ENCODE results near the gene RAB40B.

DNA sequence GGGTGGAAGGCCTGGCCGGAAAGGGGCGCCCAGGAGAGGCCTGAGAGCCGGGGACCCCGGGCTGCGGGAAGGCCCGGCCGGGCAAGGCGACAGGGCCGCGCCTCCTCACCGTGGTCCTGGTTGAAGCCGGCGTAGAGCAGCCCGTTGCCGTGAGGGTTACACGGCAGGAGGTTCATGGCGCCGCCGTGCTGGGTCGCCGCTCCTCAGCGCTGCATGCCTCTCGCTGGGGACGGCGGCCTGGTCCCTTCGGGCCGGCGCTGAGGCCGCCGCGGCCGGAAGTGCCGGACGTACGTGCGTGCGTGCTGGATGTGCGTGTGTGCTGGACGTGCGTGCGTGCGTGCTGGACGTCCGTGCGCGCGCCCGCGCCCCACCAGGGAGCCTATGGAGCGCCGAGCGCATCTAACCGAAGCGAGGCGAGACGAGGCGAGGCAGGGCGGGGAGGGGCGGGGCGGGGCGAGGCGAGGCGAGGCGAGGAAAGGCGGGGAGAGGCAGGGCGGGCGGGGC is 50.3 kb downstream of the RAB40B start, which contains the start of gene WDR45B:
- 0 out of 2 replicates have a peak, but pooled peaks have one; percentile 19 for TF ChIP-seq GLI4 (tag by site-specific recombination; IDR thresholded peaks at IDR 0.05)
- TF ChIP-seq, protein P1, sequence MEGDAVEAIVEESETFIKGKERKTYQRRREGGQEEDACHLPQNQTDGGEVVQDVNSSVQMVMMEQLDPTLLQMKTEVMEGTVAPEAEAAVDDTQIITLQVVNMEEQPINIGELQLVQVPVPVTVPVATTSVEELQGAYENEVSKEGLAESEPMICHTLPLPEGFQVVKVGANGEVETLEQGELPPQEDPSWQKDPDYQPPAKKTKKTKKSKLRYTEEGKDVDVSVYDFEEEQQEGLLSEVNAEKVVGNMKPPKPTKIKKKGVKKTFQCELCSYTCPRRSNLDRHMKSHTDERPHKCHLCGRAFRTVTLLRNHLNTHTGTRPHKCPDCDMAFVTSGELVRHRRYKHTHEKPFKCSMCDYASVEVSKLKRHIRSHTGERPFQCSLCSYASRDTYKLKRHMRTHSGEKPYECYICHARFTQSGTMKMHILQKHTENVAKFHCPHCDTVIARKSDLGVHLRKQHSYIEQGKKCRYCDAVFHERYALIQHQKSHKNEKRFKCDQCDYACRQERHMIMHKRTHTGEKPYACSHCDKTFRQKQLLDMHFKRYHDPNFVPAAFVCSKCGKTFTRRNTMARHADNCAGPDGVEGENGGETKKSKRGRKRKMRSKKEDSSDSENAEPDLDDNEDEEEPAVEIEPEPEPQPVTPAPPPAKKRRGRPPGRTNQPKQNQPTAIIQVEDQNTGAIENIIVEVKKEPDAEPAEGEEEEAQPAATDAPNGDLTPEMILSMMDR (tag by site-specific recombination; IDR thresholded peaks at IDR 0.05), result no peak
- TF ChIP-seq MEIS1 (CRISPR knock-in tag; IDR thresholded peaks at IDR 0.05; ENCODE audit: borderline replicate concordance), result no peak
- TF ChIP-seq, protein P2, sequence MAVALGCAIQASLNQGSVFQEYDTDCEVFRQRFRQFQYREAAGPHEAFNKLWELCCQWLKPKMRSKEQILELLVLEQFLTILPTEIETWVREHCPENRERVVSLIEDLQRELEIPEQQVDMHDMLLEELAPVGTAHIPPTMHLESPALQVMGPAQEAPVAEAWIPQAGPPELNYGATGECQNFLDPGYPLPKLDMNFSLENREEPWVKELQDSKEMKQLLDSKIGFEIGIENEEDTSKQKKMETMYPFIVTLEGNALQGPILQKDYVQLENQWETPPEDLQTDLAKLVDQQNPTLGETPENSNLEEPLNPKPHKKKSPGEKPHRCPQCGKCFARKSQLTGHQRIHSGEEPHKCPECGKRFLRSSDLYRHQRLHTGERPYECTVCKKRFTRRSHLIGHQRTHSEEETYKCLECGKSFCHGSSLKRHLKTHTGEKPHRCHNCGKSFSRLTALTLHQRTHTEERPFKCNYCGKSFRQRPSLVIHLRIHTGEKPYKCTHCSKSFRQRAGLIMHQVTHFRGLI (tag by site-specific recombination; IDR thresholded peaks at IDR 0.05), result no peak
- TF ChIP-seq SALL2 (tag by site-specific recombination; IDR thresholded peaks at IDR 0.05; ENCODE audit: borderline replicate concordance), result no peak
- no peak for TF ChIP-seq ZNF571 (tag by site-specific recombination; IDR thresholded peaks at IDR 0.05)
- no peak for TF ChIP-seq ZNF837 (tag by site-specific recombination; IDR thresholded peaks at IDR 0.05)
